GM12874 (cell line): ENCODE measurements around the gene PLEK.

Source experiments
- TF ChIP-seq, protein P1 (sequence below): IDR thresholded peaks from 2 replicates; pipeline ENCODE4 v1.5.1; 2011; ENCODE audit warnings: low read depth, mild to moderate bottlenecking, control low read depth, low read length, moderate library complexity; ENCODE audit not compliant: insufficient read depth

Gene PLEK

GRCh38 chr2:68328901-68329300, 36.2 kb upstream of the PLEK start:
- TF ChIP-seq, protein P1, sequence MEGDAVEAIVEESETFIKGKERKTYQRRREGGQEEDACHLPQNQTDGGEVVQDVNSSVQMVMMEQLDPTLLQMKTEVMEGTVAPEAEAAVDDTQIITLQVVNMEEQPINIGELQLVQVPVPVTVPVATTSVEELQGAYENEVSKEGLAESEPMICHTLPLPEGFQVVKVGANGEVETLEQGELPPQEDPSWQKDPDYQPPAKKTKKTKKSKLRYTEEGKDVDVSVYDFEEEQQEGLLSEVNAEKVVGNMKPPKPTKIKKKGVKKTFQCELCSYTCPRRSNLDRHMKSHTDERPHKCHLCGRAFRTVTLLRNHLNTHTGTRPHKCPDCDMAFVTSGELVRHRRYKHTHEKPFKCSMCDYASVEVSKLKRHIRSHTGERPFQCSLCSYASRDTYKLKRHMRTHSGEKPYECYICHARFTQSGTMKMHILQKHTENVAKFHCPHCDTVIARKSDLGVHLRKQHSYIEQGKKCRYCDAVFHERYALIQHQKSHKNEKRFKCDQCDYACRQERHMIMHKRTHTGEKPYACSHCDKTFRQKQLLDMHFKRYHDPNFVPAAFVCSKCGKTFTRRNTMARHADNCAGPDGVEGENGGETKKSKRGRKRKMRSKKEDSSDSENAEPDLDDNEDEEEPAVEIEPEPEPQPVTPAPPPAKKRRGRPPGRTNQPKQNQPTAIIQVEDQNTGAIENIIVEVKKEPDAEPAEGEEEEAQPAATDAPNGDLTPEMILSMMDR: no peak

DNA sequence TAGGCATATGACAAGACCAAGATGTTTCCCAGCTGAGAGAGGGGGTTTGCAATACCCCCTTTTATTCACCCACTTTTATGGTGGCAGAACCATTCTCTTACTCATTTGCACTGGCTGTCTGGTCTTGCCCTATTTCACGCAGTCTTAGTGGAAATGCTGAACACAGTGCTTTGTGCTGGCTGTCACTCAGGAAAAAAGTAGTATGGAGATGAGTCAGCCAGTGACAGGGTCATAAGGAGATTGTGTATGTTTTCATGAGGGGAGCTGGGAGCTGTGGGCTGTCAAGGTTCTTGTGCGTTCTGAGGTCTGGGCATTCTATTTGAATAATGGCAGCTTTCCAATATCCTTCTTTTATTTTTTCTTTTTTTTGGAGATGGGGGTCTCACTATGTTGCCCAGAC, 34.4 kb upstream of the PLEK start:
- TF ChIP-seq, protein P1: no peak

DNA sequence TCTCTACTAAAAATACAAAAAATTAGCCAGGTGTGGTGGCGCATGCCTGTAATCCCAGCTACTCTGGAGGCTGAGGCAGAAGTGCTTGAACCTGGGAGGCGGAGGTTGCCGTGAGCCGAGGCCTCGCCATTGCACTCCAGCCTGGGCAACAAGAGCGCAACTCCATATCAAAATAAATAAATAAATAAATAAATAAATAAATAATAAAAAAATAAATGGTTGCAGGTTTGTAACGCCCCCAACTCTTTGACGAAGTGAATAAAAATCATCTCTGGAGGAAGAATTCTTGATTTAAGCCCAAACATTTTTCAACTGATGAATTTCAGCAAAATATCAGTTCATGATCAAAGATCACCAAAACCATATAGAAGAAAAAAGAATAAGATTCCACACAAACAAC, 32.1 kb upstream of the PLEK start:
- TF ChIP-seq, protein P1: no peak

DNA sequence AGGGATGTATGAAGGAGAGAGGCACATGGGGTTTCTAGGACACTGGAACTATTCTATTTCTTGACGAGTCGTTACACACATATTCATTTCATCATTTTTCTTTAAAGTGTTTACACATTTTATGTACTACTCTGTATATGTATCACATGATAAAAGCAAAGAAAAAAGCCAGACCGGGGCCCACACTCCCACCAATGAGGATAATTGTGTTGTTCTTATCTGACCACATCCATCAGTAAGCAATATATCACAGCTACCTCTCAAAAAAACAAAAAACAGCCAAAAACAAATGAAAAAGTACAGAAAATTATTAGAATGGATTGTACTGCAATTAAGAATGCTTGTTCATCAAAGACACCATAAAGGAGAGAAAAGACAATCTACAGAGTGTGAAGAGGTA, 31.2 kb upstream of the PLEK start:
- TF ChIP-seq, protein P1: no peak

DNA sequence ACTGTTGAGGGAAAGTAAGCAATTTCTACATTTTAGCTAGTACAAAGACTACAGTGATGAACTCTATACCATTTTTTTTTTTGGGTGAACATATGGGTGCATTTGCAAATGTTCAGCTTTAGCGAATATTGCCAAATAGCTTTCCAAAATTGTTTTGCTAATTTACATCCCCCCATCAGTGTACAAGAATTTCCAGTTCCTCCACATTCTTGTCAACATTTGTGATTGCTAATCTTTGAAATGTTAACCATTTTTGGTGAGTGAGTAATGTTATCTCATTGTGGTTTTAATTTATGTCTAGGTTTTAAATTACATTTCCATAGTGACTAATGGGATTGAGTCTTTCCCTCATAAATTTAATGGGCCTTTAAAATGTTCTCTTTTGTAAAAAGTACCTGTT, 28.9 kb upstream of the PLEK start:
- TF ChIP-seq, protein P1: no peak

DNA sequence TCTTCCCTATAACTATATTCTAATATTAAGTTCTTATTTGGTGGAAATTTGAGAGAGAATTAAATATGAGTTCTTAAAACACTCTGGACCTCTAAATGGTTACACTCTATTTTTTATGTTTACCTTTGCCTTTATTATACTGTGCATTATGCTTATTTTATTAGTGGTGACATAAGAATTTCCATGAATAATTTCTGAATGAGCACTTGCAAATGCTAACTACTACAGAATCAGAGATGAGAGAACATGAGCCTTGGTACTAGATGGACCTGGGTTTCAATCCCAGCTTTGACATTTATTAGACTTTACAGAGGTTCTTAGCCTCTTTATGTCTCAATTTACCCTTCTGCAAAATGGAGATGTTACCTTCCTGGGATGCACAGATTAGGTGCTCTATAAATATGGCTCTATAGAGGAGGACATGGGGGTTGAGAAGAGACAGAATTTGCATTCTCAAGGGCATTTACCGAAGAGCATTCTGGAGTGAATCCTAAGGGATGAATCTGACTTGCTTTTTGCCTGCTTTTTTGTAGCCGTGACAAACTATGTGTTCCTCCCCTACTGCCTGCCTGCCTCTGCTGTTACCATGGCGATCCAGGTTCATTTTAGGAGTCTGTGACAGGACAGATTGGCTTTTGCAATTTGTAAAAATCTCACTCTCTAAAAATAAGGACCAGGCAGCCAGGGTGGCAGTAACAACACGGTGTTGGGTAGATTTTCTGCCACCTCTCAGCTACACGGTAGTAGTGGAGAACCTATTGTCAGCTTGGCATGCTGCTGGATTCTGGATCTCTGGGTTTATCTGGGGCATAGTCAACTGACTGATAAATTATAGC, 24.6 kb upstream of the PLEK start:
- TF ChIP-seq, protein P1: no peak

DNA sequence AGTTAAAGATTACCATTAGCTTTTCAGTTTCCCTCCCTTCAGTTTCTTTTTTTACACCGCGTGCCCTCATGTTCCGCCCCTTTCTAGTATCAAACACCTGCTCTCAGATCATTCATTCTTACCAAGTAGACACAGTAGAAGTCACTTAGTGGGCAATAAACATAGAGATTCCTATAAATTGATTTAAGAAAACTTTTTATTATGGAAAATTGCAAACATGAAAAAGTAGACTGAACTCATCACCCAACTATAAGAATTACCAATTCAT, 24.1 kb upstream of the PLEK start:
- TF ChIP-seq, protein P1: no peak
